Esophagus (tissue), 2 donors: ENCODE measurements around the gene SFMBT2. TPM values are rescaled to one million over a fixed set of nuclear protein-coding genes. Genes with fewer than 3 reads are reported as not detected.

Experiments used
- H3K27ac ChIP-seq, 2 donors: one replicate each; pipeline ENCODE4 v1.5.1; 2013; ENCODE audit warnings: low read depth in 2 of 2, mild to moderate bottlenecking in 2 of 2, inconsistent platforms in 1 of 2, low read length in 1 of 2, moderate library complexity in 1 of 2
- H3K27me3 ChIP-seq, 2 donors: one replicate each; pipeline ENCODE4 v1.6.1; 2013; ENCODE audit warnings: low read length in 2 of 2, control low read depth in 1 of 2, mild to moderate bottlenecking in 1 of 2; ENCODE audit not compliant: insufficient read depth in 2 of 2, control insufficient read depth in 1 of 2
- H3K36me3 ChIP-seq, 2 donors: one replicate each; pipeline ENCODE4 v1.6.1; 2013; ENCODE audit warnings: low read length in 1 of 2; ENCODE audit not compliant: control insufficient read depth in 2 of 2, insufficient read depth in 2 of 2
- H3K4me1 ChIP-seq, 2 donors: one replicate each; pipeline ENCODE4 v1.6.1; 2013; ENCODE audit warnings: low read length in 1 of 2; ENCODE audit not compliant: control insufficient read depth in 2 of 2, insufficient read depth in 2 of 2
- H3K4me3 ChIP-seq, 2 donors: one replicate each; pipeline ENCODE4 v1.5.1; 2013; ENCODE audit warnings: low read length in 2 of 2, mild to moderate bottlenecking in 2 of 2, low read depth in 1 of 2, moderate library complexity in 1 of 2
- H3K9me3 ChIP-seq, 2 donors: one replicate each; pipeline ENCODE4 v1.6.1; 2013; ENCODE audit warnings: mild to moderate bottlenecking in 2 of 2, low read depth in 1 of 2, low read length in 1 of 2, moderate library complexity in 1 of 2; ENCODE audit not compliant: control insufficient read depth in 2 of 2, insufficient read depth in 1 of 2
- WGBS, 2 donors: extraction: QIAGEN DNeasy Blood & Tissue Kit; methylation state at CpG; one replicate each; pipeline ENCODE4 v1.1.7; 2013; 5-methylcytosine and 5-hydroxymethylcytosine counted together
- polyA plus RNA-seq, 2 donors: library from polyadenylated mRNA; stranded (reverse); fragments of 200-250 nt; gene quantifications; one replicate each; pipeline ENCODE4 v1.2.3, GENCODE V29; 2013
- donor health status: healthy with polysubstance abuse.
- donor health status: Bipolar disorder and iron deficiency.

The SFMBT2 gene
- polyA plus RNA-seq, 2 donors = 0.45 to 0.55 TPM

DNA sequence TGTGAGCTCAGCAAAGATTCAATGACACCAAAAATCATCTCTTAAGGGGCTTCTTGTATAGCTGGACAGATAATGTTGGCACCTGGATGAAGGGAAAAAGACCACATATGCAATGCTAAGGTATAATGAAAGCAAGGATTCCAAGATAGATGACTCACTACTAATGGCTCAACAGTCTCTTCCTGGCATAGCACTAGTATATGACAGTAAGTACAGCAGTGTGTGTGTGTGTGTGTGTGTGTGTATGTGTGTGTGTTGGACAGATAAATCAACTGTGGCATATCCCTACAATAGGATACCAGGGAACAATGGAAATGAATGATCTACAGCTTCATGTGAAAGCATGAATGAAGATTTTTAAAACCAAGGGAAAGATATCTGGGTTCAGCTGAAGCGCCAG lies 257.1 kb downstream of the SFMBT2 start:
- no peaks in the 10 kb centered on the region for H3K36me3 ChIP-seq
- no peak overlapping the region for H3K4me3 ChIP-seq
- WGBS, 2 donors = 96 to 100% methylated on average over 1 of the region's 1 CpG
- no peak overlapping the region for H3K27ac ChIP-seq
- H3K4me1 ChIP-seq = no peaks in the 10 kb centered on the region
- H3K9me3 ChIP-seq = no peaks in the 10 kb centered on the region
- H3K27me3 ChIP-seq = no peaks in the 10 kb centered on the region

DNA sequence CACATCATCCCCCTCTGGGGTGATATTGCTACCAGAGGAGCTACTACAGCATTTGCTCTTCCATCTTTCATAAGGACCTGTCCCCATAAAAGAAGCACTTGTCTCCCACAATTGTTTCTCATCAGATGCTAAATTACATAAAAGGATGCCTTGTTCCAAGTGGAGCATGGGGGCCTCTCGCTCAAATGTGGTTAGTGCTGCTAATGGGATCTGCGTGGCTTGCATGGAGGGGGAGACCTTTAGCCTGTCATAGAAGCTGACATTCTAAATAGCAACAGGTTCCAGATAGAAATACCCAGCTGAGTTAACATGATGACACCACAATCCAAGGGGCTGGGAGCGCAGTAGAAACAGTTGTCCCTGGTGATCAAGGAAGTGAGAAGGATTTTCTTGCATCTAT lies 257.9 kb downstream of the SFMBT2 start:
- WGBS, 2 donors = 88 to 92% methylated on average over 3 of the region's 3 CpGs
- H3K27ac ChIP-seq = no peak overlapping the region
- no peaks in the 10 kb centered on the region for H3K9me3 ChIP-seq
- no peaks in the 10 kb centered on the region for H3K27me3 ChIP-seq
- no peaks in the 10 kb centered on the region for H3K36me3 ChIP-seq
- H3K4me3 ChIP-seq = no peak overlapping the region
- H3K4me1 ChIP-seq = no peaks in the 10 kb centered on the region

DNA sequence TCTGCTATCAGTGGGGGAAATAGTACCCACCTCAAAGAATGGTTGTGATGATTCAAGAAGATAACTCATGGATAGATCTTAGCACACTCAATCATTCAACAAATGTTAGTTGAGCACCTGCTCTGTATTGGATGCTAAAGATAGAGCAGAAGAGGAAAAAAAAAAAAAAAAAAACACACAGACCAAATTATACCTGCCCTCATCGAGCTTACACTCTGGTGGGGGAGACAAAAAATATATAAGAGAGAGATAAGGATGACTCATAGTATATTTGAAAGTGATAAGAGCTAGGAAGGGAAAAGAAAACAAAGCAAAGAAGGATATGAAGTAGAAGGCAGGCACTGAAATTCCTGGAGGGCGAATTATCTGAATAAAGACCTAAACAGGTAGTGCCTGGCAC lies 258.5 kb downstream of the SFMBT2 start:
- Histone ChIP-seq H3K9me3 (no peaks in the 10 kb centered on the region), H3K36me3 (no peaks in the 10 kb centered on the region), H3K27me3 (no peaks in the 10 kb centered on the region), H3K4me3 (no peak overlapping the region), H3K27ac (no peak overlapping the region), H3K4me1 (no peaks in the 10 kb centered on the region)
- 80 to 83% methylated on average over 2 of the region's 2 CpGs for WGBS, 2 donors

DNA sequence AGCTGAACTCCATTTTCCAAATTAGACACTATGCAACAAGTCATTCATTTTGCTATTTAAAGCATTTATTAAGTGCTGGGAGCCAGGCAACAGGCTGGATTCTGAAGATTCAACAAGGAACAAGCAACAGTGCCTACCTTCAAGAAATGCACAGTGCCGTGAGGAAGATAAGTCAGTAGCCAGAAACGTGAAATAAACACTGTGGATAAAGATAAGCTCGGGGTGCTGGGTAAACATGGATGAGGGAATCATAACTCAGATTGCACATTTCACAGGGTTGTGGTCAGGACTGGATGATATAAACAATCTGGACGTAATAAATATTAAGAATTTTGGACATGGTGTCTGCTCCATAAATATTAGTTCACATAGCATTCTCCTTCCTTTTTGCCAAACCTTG lies 259.3 kb downstream of the SFMBT2 start:
- Histone ChIP-seq H3K4me3 (no peak overlapping the region), H3K27me3 (no peaks in the 10 kb centered on the region), H3K9me3 (no peaks in the 10 kb centered on the region), H3K36me3 (no peaks in the 10 kb centered on the region), H3K27ac (no peak overlapping the region), H3K4me1 (no peaks in the 10 kb centered on the region)
- WGBS, 2 donors = 35 to 46% methylated on average over 4 of the region's 4 CpGs

DNA sequence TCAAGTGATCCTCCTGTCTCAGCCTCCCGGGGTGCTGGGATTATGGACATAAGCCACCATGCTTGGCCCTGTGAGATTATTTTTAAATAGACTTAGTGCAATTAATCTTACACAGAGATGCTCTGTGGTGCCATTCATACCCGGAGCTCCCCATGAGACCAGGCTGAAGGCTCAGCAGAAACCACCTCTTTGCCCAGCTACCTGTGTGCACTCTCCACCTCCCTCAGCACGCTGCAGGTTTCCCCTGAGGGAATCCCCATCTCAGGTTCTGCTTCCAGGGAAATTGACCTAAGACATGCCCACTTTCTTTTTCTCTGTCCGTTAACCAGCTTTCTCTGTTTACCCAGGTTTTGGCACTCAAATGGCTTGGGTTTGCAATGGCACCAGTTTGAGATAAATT lies 260.5 kb downstream of the SFMBT2 start:
- H3K4me1 ChIP-seq = no peaks in the 10 kb centered on the region
- H3K36me3 ChIP-seq = no peaks in the 10 kb centered on the region
- H3K4me3 ChIP-seq = no peak overlapping the region
- 71 to 83% methylated on average over 4 of the region's 4 CpGs for WGBS, 2 donors
- H3K9me3 ChIP-seq = no peaks in the 10 kb centered on the region
- no peaks in the 10 kb centered on the region for H3K27me3 ChIP-seq
- no peak overlapping the region for H3K27ac ChIP-seq

DNA sequence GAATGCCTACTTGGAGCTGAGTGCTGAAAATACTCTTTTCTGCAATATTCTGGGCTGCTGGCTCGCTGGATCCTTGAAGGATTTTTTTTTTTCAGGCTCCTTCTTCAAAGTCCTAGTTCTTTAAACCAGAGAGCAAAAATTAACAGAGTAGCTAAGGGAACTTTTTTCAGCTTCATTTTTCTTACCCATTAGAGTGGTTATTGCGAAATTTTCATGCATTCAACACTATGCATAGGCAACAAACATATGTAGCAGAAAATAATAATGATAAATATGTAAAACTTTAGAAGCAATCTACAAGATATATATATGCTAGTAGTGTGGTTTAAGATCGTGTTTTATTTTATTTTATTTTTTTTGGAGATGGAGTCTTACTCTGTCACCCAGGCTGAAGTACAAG lies 264.6 kb downstream of the SFMBT2 start:
- H3K36me3 ChIP-seq = no peaks in the 10 kb centered on the region
- H3K27me3 ChIP-seq = no peaks in the 10 kb centered on the region
- no peaks in the 10 kb centered on the region for H3K4me1 ChIP-seq
- H3K27ac ChIP-seq = no peak overlapping the region
- WGBS, 2 donors = 62 to 72% methylated on average over 3 of the region's 3 CpGs
- H3K9me3 ChIP-seq = no peaks in the 10 kb centered on the region
- H3K4me3 ChIP-seq = no peak overlapping the region

DNA sequence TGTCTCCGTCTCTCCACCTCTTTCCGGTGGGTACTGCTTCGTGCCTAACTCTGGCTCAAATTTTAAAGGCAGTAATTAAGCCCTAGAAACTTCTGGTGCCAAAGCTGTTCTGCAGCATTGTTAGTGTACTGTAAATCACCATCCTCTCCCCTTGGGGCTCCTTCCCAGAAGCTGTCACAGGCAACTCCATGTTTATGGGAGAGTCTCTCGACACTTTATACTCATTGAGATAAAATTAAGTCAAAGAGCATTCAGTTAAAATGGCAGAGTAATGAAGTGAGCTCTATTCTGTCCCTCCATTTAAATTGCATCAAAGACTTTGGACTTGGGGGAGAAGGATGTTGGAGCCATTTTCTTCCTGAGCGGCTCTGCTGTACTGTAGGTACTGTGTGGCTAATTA lies 274.8 kb downstream of the SFMBT2 start:
- Histone ChIP-seq H3K4me1 (no peaks in the 10 kb centered on the region), H3K27ac (no peak overlapping the region), H3K9me3 (no peaks in the 10 kb centered on the region), H3K36me3 (no peaks in the 10 kb centered on the region), H3K27me3 (no peaks in the 10 kb centered on the region), H3K4me3 (no peak overlapping the region)
- 73 to 78% methylated on average over 5 of the region's 5 CpGs for WGBS, 2 donors

DNA sequence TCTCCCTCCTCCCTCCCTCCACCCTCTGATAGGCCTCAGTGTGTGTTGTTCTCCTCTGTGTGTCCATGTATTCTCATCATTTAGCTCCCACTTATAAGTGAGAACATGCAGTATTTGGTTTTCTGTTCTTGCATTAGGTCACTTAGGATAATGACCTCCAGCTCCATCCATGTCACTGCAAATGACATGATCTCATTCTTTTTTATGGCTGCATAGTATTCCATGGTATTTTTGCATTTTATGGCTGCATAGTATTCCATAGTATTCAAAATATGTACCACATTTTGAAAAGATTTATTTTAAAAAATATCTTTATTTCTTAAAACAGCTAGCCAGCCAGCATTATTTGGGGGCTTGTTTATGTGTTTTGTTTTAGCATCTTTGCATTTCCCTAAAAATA lies 275.6 kb downstream of the SFMBT2 start:
- no peaks in the 10 kb centered on the region for H3K36me3 ChIP-seq
- H3K27ac ChIP-seq = no peak overlapping the region
- H3K27me3 ChIP-seq = no peaks in the 10 kb centered on the region
- H3K4me3 ChIP-seq = no peak overlapping the region
- peaks cover 0 to 4% of the 10 kb centered on the region in 2 donors for H3K9me3 ChIP-seq
- no peaks in the 10 kb centered on the region for H3K4me1 ChIP-seq

DNA sequence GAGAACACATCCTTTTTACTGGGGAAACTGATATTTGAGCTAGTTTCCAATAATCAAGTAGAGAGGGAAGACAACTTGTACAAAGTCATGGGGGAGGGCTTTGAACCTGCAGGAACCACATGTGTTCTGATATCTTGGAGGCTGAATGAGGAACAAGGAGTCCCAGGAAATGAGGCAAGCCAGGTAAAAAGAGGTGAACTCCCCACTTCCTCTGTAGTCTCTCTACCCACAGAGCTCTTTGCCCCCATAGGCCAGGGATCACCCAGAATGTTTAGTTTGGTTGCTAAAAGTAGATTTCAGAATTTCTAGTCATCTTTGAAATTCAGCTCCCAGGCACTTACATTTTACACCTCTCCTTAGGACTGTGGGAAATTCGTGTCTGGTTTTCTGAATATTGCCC lies 276.4 kb downstream of the SFMBT2 start:
- no peaks in the 10 kb centered on the region for H3K4me1 ChIP-seq
- no peaks in the 10 kb centered on the region for H3K27me3 ChIP-seq
- H3K9me3 ChIP-seq = peaks cover 0 to 4% of the 10 kb centered on the region in 2 donors
- H3K27ac ChIP-seq = no peak overlapping the region
- no peak overlapping the region for H3K4me3 ChIP-seq
- WGBS, 2 donors = 35 to 53% methylated on average over 1 of the region's 1 CpG
- no peaks in the 10 kb centered on the region for H3K36me3 ChIP-seq

DNA sequence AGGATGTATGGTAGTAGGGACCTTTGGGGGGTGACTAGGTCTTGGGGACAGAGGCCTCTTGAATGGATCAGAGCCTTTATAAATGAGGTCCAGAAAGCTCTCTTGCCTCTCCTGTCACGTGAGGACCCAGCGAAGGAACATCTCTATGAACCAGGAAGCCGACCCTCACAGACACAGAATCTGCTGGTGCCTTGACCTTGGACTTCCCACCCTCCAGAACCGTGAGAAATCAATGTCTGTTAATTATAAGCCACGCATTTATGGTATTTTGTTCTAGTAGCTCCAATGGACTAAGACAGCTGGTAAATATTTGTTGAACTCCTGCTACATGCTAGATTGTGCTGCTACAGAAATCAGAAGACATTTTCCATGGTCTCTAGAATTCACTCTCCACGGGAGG lies 276.9 kb downstream of the SFMBT2 start:
- WGBS, 2 donors = 78 to 85% methylated on average over 6 of the region's 6 CpGs
- H3K9me3 ChIP-seq = peaks cover 0 to 4% of the 10 kb centered on the region in 2 donors

More for the DNA sequence above, 276.9 kb downstream of the SFMBT2 start:
- no peaks in the 10 kb centered on the region for H3K36me3 ChIP-seq
- no peak overlapping the region for H3K4me3 ChIP-seq
- no peak overlapping the region for H3K27ac ChIP-seq
- no peaks in the 10 kb centered on the region for H3K4me1 ChIP-seq
- no peaks in the 10 kb centered on the region for H3K27me3 ChIP-seq
